Heart left ventricle (tissue), 16 donors: ENCODE results near the gene MPV17. TPM values are rescaled to one million over a fixed set of nuclear protein-coding genes. Genes with fewer than 3 reads are reported as not detected.
A peak's percentile ranks its signal among the peaks of the same experiment; 100 is the strongest.
"Not testable (repeated sequence)": the region's sequence is repeated elsewhere in the genome, so short reads cannot be mapped to it uniquely, and the experiment has no call there.

ENCODE experiments used
- ATAC-seq, 4 donors: fragments of 200-7000 bp; cut with Tn5 transposase; one replicate each; pipeline ENCODE4 v1.9.1; 2020 to 2022; ENCODE audit warnings: moderate library complexity in 4 of 4, mild to moderate bottlenecking in 3 of 4, moderate number of reproducible peaks in 1 of 4
- DNase-seq, 5 donors: peaks; one replicate each; pipeline ENCODE4 v3.0.0-alpha.2; 2020
- H3K27ac ChIP-seq, 12 donors: fragments of 200-600 bp; sonication (generic) in 4 of 12; one replicate each; pipeline versions ENCODE4 v1.5.0 to v1.8.0; 2016 to 2022; ENCODE audit warnings: mild to moderate bottlenecking in 2 of 12
- H3K27me3 ChIP-seq, 9 donors: fragments of 200-600 bp; sonication (generic) in 2 of 9; one replicate each; pipeline versions ENCODE4 v1.5.1 to v1.8.0; 2016 to 2022; ENCODE audit warnings: mild to moderate bottlenecking in 3 of 9
- H3K36me3 ChIP-seq, 9 donors: fragments of 200-600 bp; sonication (generic) in 2 of 9; one replicate each; pipeline versions ENCODE4 v1.5.0 to v1.8.0; 2018 to 2022; ENCODE audit warnings: mild to moderate bottlenecking in 2 of 9
- H3K4me1 ChIP-seq, 12 donors: fragments of 200-600 bp; sonication (generic) in 4 of 12; one replicate each; pipeline versions ENCODE4 v1.5.0 to v1.8.0; 2016 to 2022; ENCODE audit warnings: mild to moderate bottlenecking in 3 of 12
- H3K4me3 ChIP-seq, 12 donors: fragments of 200-600 bp; sonication (generic) in 4 of 12; one replicate each; pipeline versions ENCODE4 v1.5.0 to v1.8.0; 2017 to 2022; ENCODE audit warnings: mild to moderate bottlenecking in 9 of 12, moderate library complexity in 4 of 12
- H3K9me3 ChIP-seq, 12 donors: fragments of 200-600 bp; sonication (generic) in 4 of 12; one replicate each; pipeline versions ENCODE4 v1.5.0 to v1.8.0; 2016 to 2022; ENCODE audit warnings: mild to moderate bottlenecking in 1 of 12
- CTCF ChIP-seq, 12 donors: fragments of 200-600 bp; sonication (generic) in 4 of 12; IDR thresholded peaks; one replicate each; pipeline versions ENCODE4 v1.5.0 to v1.8.0; 2018 to 2022; ENCODE audit warnings: antibody characterized with exemption in 12 of 12, mild to moderate bottlenecking in 5 of 12
- POLR2A ChIP-seq, 2 donors: fragments of 450-650 bp; IDR thresholded peaks; one replicate each; pipeline ENCODE4 v1.6.1; 2017; ENCODE audit warnings: antibody characterized with exemption in 2 of 2, mild to moderate bottlenecking in 2 of 2, moderate library complexity in 2 of 2
- WGBS, 4 donors: extraction: QIAGEN DNeasy Blood & Tissue Kit in 2 of 4; methylation state at CpG; one replicate each; pipeline versions ENCODE4 v1.1.5 to v1.1.7; 2013 to 2018; 5-methylcytosine and 5-hydroxymethylcytosine counted together
- intact Hi-C, 10 donors: fragments of 100-400 bp; cut with DNase I; formaldehyde crosslinking; loops; one replicate each; pipeline versions ENCODE4 v1.11.1 to v1.14.2; 2022
- polyA plus RNA-seq, 2 donors: library from polyadenylated mRNA; stranded (reverse); fragments of 200-250 nt; gene quantifications; one replicate each; pipeline ENCODE4 v1.2.3, GENCODE V29; 2013
- total RNA-seq, 9 donors: library from RNA; depleted of rRNA in 2 of 9; stranded (reverse); fragments of >200 nt in 2 of 9; fragmentation: NEBNext Ultra II Directional in 3 of 9; extraction: Animal tissue kit (Norgen Biotek cat#: 25700) in 3 of 9; gene quantifications; one replicate each; pipeline versions ENCODE4 v1.1.0 to v1.2.4, GENCODE V29; 2016 to 2023
- donor health status: ischemic (EF 13 %, LVEDD 7.1; RV severe dilation, severe dysfunction).
- donor health status: healthy with polysubstance abuse.
- donor health status: DM: no; HTN: yes; CAD: no.
- donor health status: DM: no; HTN: no; CAD: no.
- donor health status: ischemic (EF 25% LVEDD 6.9; RV normal size, moderate dysfunction).
- donor health status: ischemic (EF 25% LVEDD 5.7; RV mildly dilated, moderate dysfunction).
- donor health status: healthy.
- donor health status: DM: yes; HTN: yes; CAD: no.
- donor health status: ischemic (EF 35%, LVEDD 5.7; RV mildly dilated, moderate dysfunction).
- donor health status: nonischemic (EF 11% LVEDD 7.7; RV severe dilation, severe dysfunction).
- donor health status: DM: yes; HTN: yes; CAD: no.
- donor health status: PGD.
- donor health status: ischemic (EF 29% LVEDD 5.4; RV normal size, mild dysfunction).
- donor health status: nonischemic (EF 23%, LVEDD 6.1; RV moderate dilation, normal function).

The MPV17 gene
- total and polyA plus RNA-seq, 11 donors, result 48.8 to 134 (median 66.3) TPM

GRCh38 chr2:27304488-27305240 lies 18.2 kb downstream of the MPV17 start:
- no peak overlapping the region for H3K27ac ChIP-seq
- no peaks in the 10 kb centered on the region for H3K9me3 ChIP-seq
- no peak for ATAC-seq
- H3K4me3 ChIP-seq, result no peak overlapping the region
- H3K4me1 ChIP-seq, result peaks cover 0 to 36% (median 14%) of the 10 kb centered on the region in 12 donors
- peaks cover 0 to 48% (median 23%) of the 10 kb centered on the region in 9 donors for H3K27me3 ChIP-seq
- H3K36me3 ChIP-seq, result peaks cover 0 to 85% (median 25%) of the 10 kb centered on the region in 9 donors
- 86 to 88% (median 86%) methylated on average over 13 of the region's 13 CpGs for WGBS, 4 donors
- TF ChIP-seq CTCF (IDR thresholded peaks at IDR 0.05) (no peak), POLR2A (IDR thresholded peaks at IDR 0.05) (no peak)
- intact Hi-C loops, result loop anchor here in 4 of 10 donors (5.0 to 10.0 kb wide), 3 partner anchors 42 to 207 kb away; partner anchors contain the start of gene SLC30A3 (in 2 of the 4)
- no peak for DNase-seq

- 19 to 25% (median 21%) methylated on average over 24 to 25 of the region's 25 CpGs for WGBS, 4 donors
- DNase-seq, result peak in 3 of 5 donors; percentile 51 to 68 (median 63)
- TF ChIP-seq CTCF (IDR thresholded peaks at IDR 0.05) (peak; percentile 75 to 92 (median 89)), POLR2A (IDR thresholded peaks at IDR 0.05) (no peak)
- Histone ChIP-seq H3K4me1 (peaks cover 0 to 30% (median 14%) of the 10 kb centered on the region in 12 donors), H3K27ac (peak overlapping the region in 9 of 12 donors; percentile 27 to 66 (median 43)), H3K36me3 (peaks cover 0 to 85% (median 12%) of the 10 kb centered on the region in 9 donors), H3K4me3 (peak overlapping the region in 11 of 12 donors; percentile 4 to 52 (median 36)), H3K9me3 (no peaks in the 10 kb centered on the region), H3K27me3 (peaks cover 0 to 39% (median 23%) of the 10 kb centered on the region in 9 donors)
- intact Hi-C loops, result loop anchor here in 6 of 10 donors (1.0 to 10.0 kb wide), 7 partner anchors 23 to 206 kb away; partner anchors contain the start of gene SLC30A3 (in 2 of the 6)
- ATAC-seq, result peak; percentile 45 to 73 (median 60)
Observed at GRCh38 chr2:27303093-27304025, 19.5 kb downstream of the MPV17 start.

GRCh38 chr2:27300606-27301005 lies 22.3 kb downstream of the MPV17 start:
- intact Hi-C loops, result loop anchor here in 4 of 10 donors (5.0 to 10.0 kb wide), 3 partner anchors 38 to 203 kb away; partner anchors contain the start of gene SLC30A3 (in 2 of the 4)
- Histone ChIP-seq H3K27me3 (peaks cover 0 to 12% (median 0%) of the 10 kb centered on the region in 9 donors), H3K36me3 (peaks cover 0 to 61% (median 10%) of the 10 kb centered on the region in 9 donors), H3K4me1 (peaks cover 0 to 36% (median 7%) of the 10 kb centered on the region in 12 donors)
- 84 to 96% (median 91%) methylated on average over 4 of the region's 4 CpGs for WGBS, 4 donors
- not testable (repeated sequence) for H3K9me3 ChIP-seq, H3K27ac ChIP-seq, DNase-seq, H3K4me3 ChIP-seq, ATAC-seq

GRCh38 chr2:27298391-27299080 lies 24.4 kb downstream of the MPV17 start:
- Histone ChIP-seq H3K4me3 (no peak overlapping the region), H3K27me3 (no peaks in the 10 kb centered on the region), H3K9me3 (no peaks in the 10 kb centered on the region), H3K27ac (no peak overlapping the region), H3K36me3 (peaks cover 0 to 45% (median 7%) of the 10 kb centered on the region in 9 donors), H3K4me1 (peaks cover 0 to 56% (median 17%) of the 10 kb centered on the region in 12 donors)
- intact Hi-C loops, result loop anchor here in 1 of 10 donors (5.0 kb wide), 1 partner anchor 46 kb away; no protein-coding TSS in a partner anchor
- DNase-seq (peak in 1 of 5 donors; percentile 27), ATAC-seq (peak in 3 of 4 donors; percentile 10 to 23 (median 12))
- TF ChIP-seq POLR2A (IDR thresholded peaks at IDR 0.05) (no peak), CTCF (IDR thresholded peaks at IDR 0.05) (no peak)
- WGBS, 4 donors, result 62 to 78% (median 73%) methylated on average over 16 to 18 of the region's 18 CpGs
